Hematopoietic multipotent progenitor cell (in vitro differentiated cells): Measurements from ENCODE around the gene CADM4. TPM values are rescaled to one million over a fixed set of nuclear protein-coding genes. Genes with fewer than 3 reads are reported as not detected.
A peak's percentile ranks its signal among the peaks of the same experiment; 100 is the strongest.
"Not testable (repeated sequence)": the region's sequence is repeated elsewhere in the genome, so short reads cannot be mapped to it uniquely, and the experiment has no call there.

ENCODE experiments used
- DNase-seq, 3 donors: peaks; one replicate each; pipeline ENCODE4 v3.0.0-alpha.2; 2011 to 2015; ENCODE audit warnings: low read depth in 2 of 3, low spot score in 2 of 3
- small RNA-seq: library from RNA; depleted of rRNA; stranded (forward); fragments of <200 nt; gene quantifications from one replicate; pipeline ENCODE3, GENCODE V24; 2012
- total RNA-seq: library from RNA; depleted of rRNA; stranded (reverse); fragments of >200 nt; gene quantifications from one replicate; pipeline ENCODE4 v1.2.3, GENCODE V29; 2012

The CADM4 gene
- total RNA-seq, 1 donor = 0.27 TPM

GRCh38 chr19:43591904-43592772 lies 47.5 kb downstream of the CADM4 start:
- no peak for DNase-seq

- DNase-seq = peak in 1 of 3 donors; percentile 51
Measured at GRCh38 chr19:43589678-43590077, 50.0 kb downstream of the CADM4 start.

- no peak for DNase-seq
Measured at GRCh38 chr19:43589277-43589676, 50.4 kb downstream of the CADM4 start.

- DNase-seq = not testable (repeated sequence)
Measured at GRCh38 chr19:43587029-43587428, 52.6 kb downstream of the CADM4 start.

- DNase-seq = no peak
Measured at GRCh38 chr19:43586346-43586745, 53.3 kb downstream of the CADM4 start.

- no peak for DNase-seq
Measured at GRCh38 chr19:43584484-43584883, 55.2 kb downstream of the CADM4 start.

GRCh38 chr19:43582495-43582894 lies 57.2 kb downstream of the CADM4 start:
- DNase-seq = no peak

- DNase-seq = no peak
Measured at GRCh38 chr19:43581467-43581866, 58.2 kb downstream of the CADM4 start.

GRCh38 chr19:43578787-43579186 lies 60.9 kb downstream of the CADM4 start:
- DNase-seq = no peak

GRCh38 chr19:43575955-43576878 lies 63.4 kb downstream of the CADM4 start:
- no peak for DNase-seq

- DNase-seq = peak; percentile 93 to 100 (median 99)
Measured at GRCh38 chr19:43575156-43575950, 64.3 kb downstream of the CADM4 start, which contains the start of the genes PINLYP and XRCC1. Gene PINLYP (plus strand): TSS chr19:43575801. CDS start chr19:43577192, 1,391 bp downstream. Gene XRCC1 (minus strand): TSS chr19:43575527. CDS start chr19:43575458, 69 bp downstream.

GRCh38 chr19:43574424-43575155 lies 65.1 kb downstream of the CADM4 start:
- DNase-seq = no peak

Small RNA genes within 50 kb of the gene (small RNA-seq; reads per million reads assigned to genes)
- gene RN7SL368P = not detected

Other genes starting within 250 kb of the CADM4 start
- not detected for gene TEX101, start 225.0 kb downstream of the CADM4 start, total RNA-seq
- gene LYPD3, start 174.2 kb downstream of the CADM4 start, total RNA-seq = 1.1 TPM
- 22.9 TPM for gene PHLDB3, start 135.1 kb downstream of the CADM4 start, total RNA-seq
- gene ETHE1, start 112.6 kb downstream of the CADM4 start, total RNA-seq = 112 TPM
- 0.81 TPM for gene ZNF575, start 106.7 kb downstream of the CADM4 start, total RNA-seq
- gene XRCC1, start 64.3 kb downstream of the CADM4 start, total RNA-seq = 43.4 TPM
- 5.4 TPM for gene PINLYP, start 64.0 kb downstream of the CADM4 start, total RNA-seq
- 25.9 TPM for gene IRGQ, start 43.7 kb downstream of the CADM4 start, total RNA-seq
- gene ZNF576, start 43.3 kb downstream of the CADM4 start, total RNA-seq = 18.0 TPM
- gene SRRM5, start 27.8 kb downstream of the CADM4 start, total RNA-seq = under 0.01 TPM
- 23.7 TPM for gene ZNF428, start 20.2 kb downstream of the CADM4 start, total RNA-seq
- 29.6 TPM for gene PLAUR, start 30.3 kb upstream of the CADM4 start, total RNA-seq
- not detected for gene IRGC, start 76.2 kb upstream of the CADM4 start, total RNA-seq
- 14.8 TPM for gene SMG9, start 115.1 kb upstream of the CADM4 start, total RNA-seq
- gene KCNN4, start 141.1 kb upstream of the CADM4 start, total RNA-seq = 136 TPM
- 3.5 TPM for gene LYPD5, start 162.6 kb upstream of the CADM4 start, total RNA-seq
- 5.7 TPM for gene ZNF283, start 187.5 kb upstream of the CADM4 start, total RNA-seq
- gene ZNF404, start 244.1 kb upstream of the CADM4 start, total RNA-seq = 2.7 TPM